Measurements from ENCODE around the gene SLK. TPM values are rescaled to one million over a fixed set of nuclear protein-coding genes. Genes with fewer than 3 reads are reported as not detected.

The SLK gene
- total RNA-seq, 1 experiment from 2014 or later: 25.6 TPM

DNA sequence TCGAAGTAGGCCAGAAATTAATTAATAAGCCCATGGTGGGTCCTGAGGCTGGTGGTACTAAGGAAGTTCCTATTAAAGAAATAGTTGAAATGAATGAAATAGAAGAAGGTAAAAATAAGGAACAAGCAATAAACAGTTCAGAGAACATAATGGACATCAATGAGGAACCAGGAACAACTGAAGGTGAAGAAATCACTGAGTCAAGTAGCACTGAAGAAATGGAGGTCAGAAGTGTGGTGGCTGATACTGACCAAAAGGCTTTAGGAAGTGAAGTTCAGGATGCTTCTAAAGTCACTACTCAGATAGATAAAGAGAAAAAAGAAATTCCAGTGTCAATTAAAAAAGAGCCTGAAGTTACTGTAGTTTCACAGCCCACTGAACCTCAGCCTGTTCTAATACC lies 36.0 kb downstream of the SLK start:
- H3K36me3 Mint-ChIP-seq (ENCODE audit: insufficient read depth, unreplicated experiment): peaks cover 17% of the 10 kb centered on the region
- TF ChIP-seq, protein P1, sequence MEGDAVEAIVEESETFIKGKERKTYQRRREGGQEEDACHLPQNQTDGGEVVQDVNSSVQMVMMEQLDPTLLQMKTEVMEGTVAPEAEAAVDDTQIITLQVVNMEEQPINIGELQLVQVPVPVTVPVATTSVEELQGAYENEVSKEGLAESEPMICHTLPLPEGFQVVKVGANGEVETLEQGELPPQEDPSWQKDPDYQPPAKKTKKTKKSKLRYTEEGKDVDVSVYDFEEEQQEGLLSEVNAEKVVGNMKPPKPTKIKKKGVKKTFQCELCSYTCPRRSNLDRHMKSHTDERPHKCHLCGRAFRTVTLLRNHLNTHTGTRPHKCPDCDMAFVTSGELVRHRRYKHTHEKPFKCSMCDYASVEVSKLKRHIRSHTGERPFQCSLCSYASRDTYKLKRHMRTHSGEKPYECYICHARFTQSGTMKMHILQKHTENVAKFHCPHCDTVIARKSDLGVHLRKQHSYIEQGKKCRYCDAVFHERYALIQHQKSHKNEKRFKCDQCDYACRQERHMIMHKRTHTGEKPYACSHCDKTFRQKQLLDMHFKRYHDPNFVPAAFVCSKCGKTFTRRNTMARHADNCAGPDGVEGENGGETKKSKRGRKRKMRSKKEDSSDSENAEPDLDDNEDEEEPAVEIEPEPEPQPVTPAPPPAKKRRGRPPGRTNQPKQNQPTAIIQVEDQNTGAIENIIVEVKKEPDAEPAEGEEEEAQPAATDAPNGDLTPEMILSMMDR (IDR thresholded peaks at IDR 0.05; ENCODE audit: unreplicated experiment): no peak
- BruUV-seq (replicated peaks): TSS peak; percentile 93
- DNase-seq: no peak
- peaks cover 6% of the 10 kb centered on the region for H3K4me1 Mint-ChIP-seq (ENCODE audit: low read depth, unreplicated experiment)
- no peaks in the 10 kb centered on the region for H3K9me3 Mint-ChIP-seq (ENCODE audit: low read depth, unreplicated experiment)
- CTCF ChIA-PET: no interaction called here
- no peak overlapping the region for H3K4me3 Mint-ChIP-seq (ENCODE audit: low read depth, unreplicated experiment)
- H3K27me3 Mint-ChIP-seq (ENCODE audit: unreplicated experiment): no peaks in the 10 kb centered on the region
- intact Hi-C loops (cut with micrococcal nuclease; ENCODE audit: unreplicated experiment): no loop called here
- H3K27ac Mint-ChIP-seq (ENCODE audit: unreplicated experiment): no peak overlapping the region

DNA sequence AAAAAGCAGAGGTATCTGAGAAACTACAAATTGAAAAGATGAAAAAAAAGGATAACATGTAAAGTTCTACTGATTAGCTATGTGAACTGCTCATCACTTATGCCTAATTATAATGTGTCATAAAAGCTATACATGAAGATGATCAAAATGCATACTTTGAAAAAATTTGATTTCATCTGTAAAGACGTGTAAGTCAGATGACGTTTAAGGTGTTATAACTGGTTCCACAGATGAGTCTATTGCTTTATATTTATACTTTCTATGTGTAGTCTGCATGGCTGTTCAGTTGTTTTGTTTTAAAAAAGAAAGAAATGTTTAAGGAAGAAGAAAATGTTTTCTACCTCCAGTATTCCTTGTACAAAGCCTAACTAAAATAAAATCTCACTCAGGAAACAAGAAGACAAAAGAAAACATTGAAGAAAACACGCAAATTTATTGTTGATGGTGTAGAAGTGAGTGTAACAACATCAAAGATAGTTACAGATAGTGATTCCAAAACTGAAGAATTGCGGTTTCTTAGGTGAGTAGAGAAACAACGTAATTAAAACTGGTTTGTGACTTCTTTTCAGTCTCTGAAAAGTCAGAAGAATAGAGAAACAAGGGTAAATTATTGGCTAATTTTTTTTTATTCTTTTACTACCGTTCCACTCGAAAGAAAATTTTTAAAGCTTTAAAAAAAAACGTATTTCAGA lies 38.4 kb downstream of the SLK start:
- intact Hi-C loops (cut with micrococcal nuclease; ENCODE audit: unreplicated experiment): no loop called here
- TF ChIP-seq, protein P1 (IDR thresholded peaks at IDR 0.05; ENCODE audit: unreplicated experiment): no peak
- Mint-ChIP-seq H3K27me3 (ENCODE audit: unreplicated experiment) (no peaks in the 10 kb centered on the region), H3K4me1 (ENCODE audit: low read depth, unreplicated experiment) (peaks cover 6% of the 10 kb centered on the region), H3K36me3 (ENCODE audit: insufficient read depth, unreplicated experiment) (peaks cover 17% of the 10 kb centered on the region), H3K27ac (ENCODE audit: unreplicated experiment) (no peak overlapping the region), H3K9me3 (ENCODE audit: low read depth, unreplicated experiment) (no peaks in the 10 kb centered on the region), H3K4me3 (ENCODE audit: low read depth, unreplicated experiment) (no peak overlapping the region)
- no TSS peak for BruUV-seq (replicated peaks)
- CTCF ChIA-PET: no interaction called here
- DNase-seq: no peak

GRCh38 chr10:104011904-104012303 lies 45.0 kb downstream of the SLK start:
- intact Hi-C loops (cut with micrococcal nuclease; ENCODE audit: unreplicated experiment): no loop called here
- H3K4me3 Mint-ChIP-seq (ENCODE audit: low read depth, unreplicated experiment): no peak overlapping the region
- no peaks in the 10 kb centered on the region for H3K27me3 Mint-ChIP-seq (ENCODE audit: unreplicated experiment)
- CTCF ChIA-PET: no interaction called here
- TF ChIP-seq, protein P1 (IDR thresholded peaks at IDR 0.05; ENCODE audit: unreplicated experiment): no peak
- no peaks in the 10 kb centered on the region for H3K9me3 Mint-ChIP-seq (ENCODE audit: low read depth, unreplicated experiment)
- no TSS peak for BruUV-seq (replicated peaks)
- no peak overlapping the region for H3K27ac Mint-ChIP-seq (ENCODE audit: unreplicated experiment)
- no peaks in the 10 kb centered on the region for H3K4me1 Mint-ChIP-seq (ENCODE audit: low read depth, unreplicated experiment)
- DNase-seq: no peak
- H3K36me3 Mint-ChIP-seq (ENCODE audit: insufficient read depth, unreplicated experiment): no peaks in the 10 kb centered on the region

- no TSS peak for BruUV-seq (replicated peaks)
- CTCF ChIA-PET: no interaction called here
- H3K27me3 Mint-ChIP-seq (ENCODE audit: unreplicated experiment): no peaks in the 10 kb centered on the region
Observed at GRCh38 chr10:104013489-104013888, 46.5 kb downstream of the SLK start.

More at GRCh38 chr10:104013489-104013888, 46.5 kb downstream of the SLK start:
- H3K4me3 Mint-ChIP-seq (ENCODE audit: low read depth, unreplicated experiment): no peak overlapping the region
- H3K4me1 Mint-ChIP-seq (ENCODE audit: low read depth, unreplicated experiment): no peaks in the 10 kb centered on the region
- no peak for DNase-seq
- no peak overlapping the region for H3K27ac Mint-ChIP-seq (ENCODE audit: unreplicated experiment)
- TF ChIP-seq, protein P1 (IDR thresholded peaks at IDR 0.05; ENCODE audit: unreplicated experiment): no peak
- no peaks in the 10 kb centered on the region for H3K9me3 Mint-ChIP-seq (ENCODE audit: low read depth, unreplicated experiment)
- intact Hi-C loops (cut with micrococcal nuclease; ENCODE audit: unreplicated experiment): no loop called here
- no peaks in the 10 kb centered on the region for H3K36me3 Mint-ChIP-seq (ENCODE audit: insufficient read depth, unreplicated experiment)
